GM12872 (cell line): ENCODE measurements around the gene PLCL1.

Experiments
- CTCF ChIP-seq: IDR thresholded peaks from 3 replicates; pipeline ENCODE4 v1.5.1; 2011; ENCODE audit warnings: low read depth, mild to moderate bottlenecking, low read length, moderate library complexity; ENCODE audit not compliant: insufficient read depth

PLCL1 gene

GRCh38 chr2:197838036-197838435, 33.6 kb downstream of the PLCL1 start:
- no peak for TF ChIP-seq CTCF

- TF ChIP-seq CTCF, result no peak
These were observed 34.2 kb downstream of the PLCL1 start for GRCh38 chr2:197838579-197838978.

- no peak for TF ChIP-seq CTCF
These were observed 34.9 kb downstream of the PLCL1 start for GRCh38 chr2:197839327-197839726.

- no peak for TF ChIP-seq CTCF
These were observed 35.5 kb downstream of the PLCL1 start for GRCh38 chr2:197839856-197840255.

GRCh38 chr2:197846128-197846527, 41.7 kb downstream of the PLCL1 start:
- no peak for TF ChIP-seq CTCF

- TF ChIP-seq CTCF, result no peak
These were observed 42.4 kb downstream of the PLCL1 start for GRCh38 chr2:197846777-197847176.

GRCh38 chr2:197847651-197848401, 43.4 kb downstream of the PLCL1 start:
- TF ChIP-seq CTCF, result no peak
